NCI-H1930 (cell line): ENCODE results near the gene RAD1.
A peak's percentile ranks its signal among the peaks of the same experiment; 100 is the strongest.
"Not testable (repeated sequence)": the region's sequence is repeated elsewhere in the genome, so short reads cannot be mapped to it uniquely, and the experiment has no call there.

Source experiments
- DNase-seq, 2 experiments: peaks; one replicate each; lab custom pipeline; 2025; lab: John Stamatoyannopoulos, UW

RAD1 gene, protein sequence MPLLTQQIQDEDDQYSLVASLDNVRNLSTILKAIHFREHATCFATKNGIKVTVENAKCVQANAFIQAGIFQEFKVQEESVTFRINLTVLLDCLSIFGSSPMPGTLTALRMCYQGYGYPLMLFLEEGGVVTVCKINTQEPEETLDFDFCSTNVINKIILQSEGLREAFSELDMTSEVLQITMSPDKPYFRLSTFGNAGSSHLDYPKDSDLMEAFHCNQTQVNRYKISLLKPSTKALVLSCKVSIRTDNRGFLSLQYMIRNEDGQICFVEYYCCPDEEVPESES

DNA sequence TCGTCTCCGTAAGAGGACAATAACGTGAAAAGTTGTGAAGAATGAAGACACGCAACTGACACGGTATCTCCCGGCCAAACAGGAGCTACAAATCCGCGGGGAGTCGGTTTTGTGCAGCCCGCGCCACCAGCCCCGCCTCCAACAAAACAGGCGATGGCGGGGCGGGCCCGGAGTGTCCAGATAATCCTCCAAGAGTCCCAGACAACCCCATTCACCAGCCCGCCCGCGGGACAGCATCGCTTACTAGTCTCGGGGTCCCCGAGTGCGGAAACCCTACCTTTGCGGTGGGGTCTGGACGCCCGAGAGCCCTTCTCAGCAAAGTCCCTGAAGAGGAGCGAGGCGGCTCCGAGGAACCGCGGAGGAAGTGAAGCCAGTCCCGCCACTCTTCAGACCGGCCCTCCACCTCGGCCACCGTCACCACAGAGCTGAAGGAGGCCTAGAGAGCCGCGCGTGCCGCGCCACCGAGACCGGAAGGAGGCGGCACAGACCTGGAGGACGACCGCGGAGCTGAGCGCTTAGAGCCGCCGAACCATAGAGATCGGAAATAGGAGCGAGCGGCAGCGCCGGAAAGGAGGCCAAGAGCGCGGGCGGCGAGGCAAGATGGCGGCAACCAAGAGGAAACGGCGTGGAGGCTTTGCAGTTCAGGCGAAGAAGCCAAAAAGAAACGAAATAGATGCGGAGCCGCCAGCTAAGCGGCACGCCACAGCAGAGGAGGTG, at the start of gene RAD1, which contains the start of gene BRIX1:
Gene RAD1, minus strand, starts transcription at position 366 of the 717 bp plus-strand sequence. CDS start 612 bp downstream, outside the sequence.
Gene BRIX1, plus strand, starts transcription at position 573 of the 717 bp plus-strand sequence. Its CDS starts 28 bp downstream, at position 601.
- DNase-seq, result peak; percentile 97 to 98

DNA sequence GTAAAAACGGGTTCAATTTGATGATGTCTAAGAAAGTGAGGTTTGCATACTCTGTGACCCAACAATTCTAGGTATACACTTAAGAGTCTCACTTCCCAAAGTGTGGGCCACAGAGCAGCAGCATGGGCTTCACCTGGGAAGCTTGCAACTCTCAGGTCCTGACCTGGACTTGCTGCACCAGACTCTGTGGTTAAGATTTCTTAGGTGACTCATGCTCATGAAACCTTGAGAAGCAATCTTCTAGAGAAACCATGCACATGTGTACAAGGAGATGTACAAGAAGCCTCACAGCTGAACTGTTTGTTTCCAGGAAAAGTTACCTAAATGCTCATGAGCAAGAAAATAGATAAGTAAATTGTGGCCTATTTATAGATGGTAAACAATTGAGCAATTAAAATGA, 44.0 kb upstream of the RAD1 start:
- no peak for DNase-seq

DNA sequence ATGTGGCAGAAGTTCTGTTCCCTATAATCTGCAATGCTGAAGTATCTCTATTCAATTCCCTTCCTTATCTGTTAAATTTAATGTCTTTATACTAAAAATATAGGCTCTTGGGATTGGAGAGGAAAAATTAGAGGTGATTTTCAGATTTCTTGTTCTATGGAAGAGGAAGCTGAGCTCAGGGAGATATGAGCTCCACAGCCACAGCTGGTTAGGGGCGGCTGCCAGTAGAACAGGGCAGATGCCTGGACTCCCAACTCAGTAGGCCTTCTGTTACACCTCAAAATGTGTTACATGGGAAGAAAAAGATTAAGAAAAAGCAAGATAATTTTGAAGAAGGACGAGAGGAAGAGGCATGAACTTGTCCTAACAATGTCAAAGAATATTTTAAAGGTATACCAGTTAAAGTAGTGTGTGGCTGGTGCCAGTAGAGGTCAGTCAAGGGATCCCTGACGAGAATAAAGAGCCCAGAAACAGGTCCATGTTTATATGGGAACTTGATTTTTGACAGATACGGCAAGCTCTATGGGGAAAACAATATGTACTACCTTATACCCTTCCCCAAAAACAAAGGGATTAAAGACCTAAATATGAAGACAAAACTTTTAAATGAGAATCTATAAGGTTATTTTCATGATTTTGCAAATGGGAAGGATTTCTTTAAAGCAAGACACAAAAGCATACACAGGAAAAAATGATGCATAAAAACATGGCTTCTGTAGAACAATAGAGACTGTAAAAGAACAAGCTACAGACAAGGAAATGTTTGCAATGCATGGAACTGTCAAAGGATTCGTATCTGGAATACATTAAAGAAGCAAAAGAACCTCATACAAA, 42.8 kb upstream of the RAD1 start:
- no peak for DNase-seq

DNA sequence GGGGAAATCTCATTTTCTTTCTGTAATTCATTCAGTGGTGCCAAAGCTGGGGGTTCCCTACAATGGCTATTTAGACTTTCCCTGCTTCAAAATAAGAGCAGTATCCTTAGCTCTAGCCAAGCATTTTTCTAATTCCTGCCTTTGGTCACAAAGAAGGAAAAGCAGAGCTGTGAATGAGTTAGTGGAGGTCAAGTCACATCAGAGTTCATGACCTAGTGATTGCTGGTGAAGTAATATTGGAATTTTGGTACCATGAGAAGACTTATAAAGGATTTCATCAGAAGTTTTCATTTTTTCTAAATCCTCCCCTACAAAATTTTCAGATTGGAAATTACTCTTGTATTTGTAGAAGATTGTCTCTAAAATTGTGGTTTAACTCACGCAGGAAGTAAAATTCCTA, 42.0 kb upstream of the RAD1 start:
- no peak for DNase-seq

DNA sequence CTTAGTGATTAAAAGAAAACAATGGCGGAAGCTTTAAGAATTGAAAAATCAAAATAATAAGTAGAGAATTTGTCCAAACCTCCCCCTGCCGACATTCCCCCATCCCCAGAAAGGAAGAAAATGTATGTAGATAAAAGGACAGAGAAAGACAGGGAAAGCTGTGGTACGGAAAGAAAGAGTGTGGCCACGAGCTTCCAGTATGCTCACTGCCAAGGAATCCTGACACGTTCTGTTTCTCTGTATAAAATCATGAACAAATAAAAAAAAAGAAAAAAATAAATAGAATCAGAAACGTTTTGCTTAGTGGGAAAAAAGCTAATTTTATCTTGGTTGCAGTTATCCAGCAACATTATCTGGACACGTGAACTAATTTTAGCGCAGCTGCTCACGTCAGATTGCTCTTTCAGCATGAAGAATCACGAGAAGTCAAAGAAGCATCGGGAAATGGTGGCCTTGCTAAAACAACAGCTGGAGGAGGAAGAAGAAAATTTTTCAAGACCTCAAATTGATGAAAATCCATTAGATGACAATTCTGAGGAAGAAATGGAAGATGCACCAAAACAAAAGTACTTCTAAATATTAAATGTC, 29.2 kb upstream of the RAD1 start:
- DNase-seq, result no peak

DNA sequence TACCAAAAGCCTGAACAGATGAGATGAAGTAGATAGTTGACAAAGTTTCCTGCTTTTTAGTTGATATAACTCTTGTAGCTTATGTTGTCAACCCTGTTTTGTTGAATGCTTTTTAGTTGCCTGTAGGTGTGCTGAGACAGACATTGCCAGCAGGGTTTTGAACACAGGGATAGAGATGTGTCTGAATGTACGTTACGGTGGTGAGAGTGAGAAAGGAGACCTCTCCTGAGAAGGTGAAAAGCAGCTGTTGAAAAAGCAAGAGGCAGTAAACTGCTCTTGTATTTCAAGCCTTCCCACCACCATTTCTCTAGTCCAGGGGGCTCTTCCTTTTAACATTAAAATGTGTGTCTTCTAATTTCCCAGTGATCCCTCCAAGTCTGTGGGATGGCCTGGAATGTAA, 28.7 kb upstream of the RAD1 start:
- no peak for DNase-seq

DNA sequence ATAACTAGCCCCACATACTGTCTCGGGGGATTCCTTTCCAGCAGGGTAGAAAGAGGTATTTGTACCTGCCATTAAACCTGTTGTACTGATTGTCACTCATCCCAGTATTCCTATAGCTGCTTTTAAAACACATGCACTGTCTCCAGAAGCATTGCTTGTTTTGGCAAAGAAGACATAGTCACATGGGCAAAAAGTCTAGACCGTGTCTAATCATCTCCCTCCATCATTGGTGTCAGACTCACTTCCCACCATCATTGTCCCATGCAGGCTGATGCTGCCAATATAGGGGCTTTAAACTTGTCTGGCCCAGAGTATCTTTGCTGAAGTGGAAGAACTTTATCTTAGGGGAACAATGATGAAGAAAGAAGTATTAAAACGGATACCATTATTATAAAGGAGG, 26.6 kb upstream of the RAD1 start:
- DNase-seq, result no peak

DNA sequence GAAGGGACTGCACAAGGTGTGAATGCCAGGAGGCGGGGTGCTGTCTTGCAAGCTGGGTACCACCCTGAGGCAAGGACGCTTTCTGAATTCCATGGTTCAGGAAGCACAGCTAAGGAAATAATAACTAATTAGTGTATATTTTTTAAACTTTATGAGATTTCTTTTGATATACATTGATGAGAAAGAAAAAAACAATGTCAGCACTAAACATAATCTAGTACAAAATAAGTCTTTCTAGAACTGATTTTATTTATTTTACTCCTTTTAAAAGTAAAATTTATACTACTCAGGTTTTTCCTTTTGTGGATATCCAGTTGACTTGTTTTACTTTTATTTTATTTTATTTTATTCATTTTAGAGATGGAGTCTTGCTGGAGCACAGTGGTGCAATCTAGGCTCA, 17.6 kb upstream of the RAD1 start:
- no peak for DNase-seq

DNA sequence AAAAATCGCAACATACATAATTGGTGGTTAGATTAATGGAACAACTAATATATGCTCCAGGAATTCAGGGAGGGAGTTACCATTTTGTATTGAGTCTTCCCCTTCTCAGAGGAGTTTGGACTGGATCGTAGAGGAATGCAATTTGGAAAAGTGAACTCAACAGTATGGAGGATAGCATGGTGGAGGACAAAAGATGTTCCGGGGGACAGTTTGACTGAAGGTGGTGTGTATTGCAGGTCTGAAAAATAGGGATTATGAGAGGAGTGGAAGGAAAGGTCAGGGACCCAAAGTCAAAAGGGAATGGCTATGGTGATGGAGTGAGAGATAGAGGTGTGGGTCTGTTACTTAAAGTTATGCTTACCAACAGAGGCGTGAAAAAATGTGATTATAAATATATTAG, 15.6 kb upstream of the RAD1 start:
- no peak for DNase-seq

DNA sequence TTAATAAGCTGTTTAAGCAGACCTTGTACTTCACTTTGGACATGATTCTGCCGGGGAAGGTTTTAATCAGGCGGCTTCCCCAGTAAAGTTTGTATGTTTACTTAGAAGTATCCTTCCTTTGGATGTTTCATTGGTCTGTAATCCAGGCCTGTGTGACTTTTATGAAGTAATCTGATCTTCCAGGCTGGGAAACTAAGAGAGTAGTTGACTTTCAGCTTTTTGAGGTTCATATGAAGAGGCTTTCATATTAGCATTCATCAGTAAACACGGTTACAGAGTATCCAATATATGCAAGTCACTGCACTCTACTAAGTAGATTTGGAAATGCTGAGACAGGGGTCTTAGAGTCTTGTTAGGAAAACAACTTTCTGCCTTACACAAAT, 15.1 kb upstream of the RAD1 start:
- no peak for DNase-seq

DNA sequence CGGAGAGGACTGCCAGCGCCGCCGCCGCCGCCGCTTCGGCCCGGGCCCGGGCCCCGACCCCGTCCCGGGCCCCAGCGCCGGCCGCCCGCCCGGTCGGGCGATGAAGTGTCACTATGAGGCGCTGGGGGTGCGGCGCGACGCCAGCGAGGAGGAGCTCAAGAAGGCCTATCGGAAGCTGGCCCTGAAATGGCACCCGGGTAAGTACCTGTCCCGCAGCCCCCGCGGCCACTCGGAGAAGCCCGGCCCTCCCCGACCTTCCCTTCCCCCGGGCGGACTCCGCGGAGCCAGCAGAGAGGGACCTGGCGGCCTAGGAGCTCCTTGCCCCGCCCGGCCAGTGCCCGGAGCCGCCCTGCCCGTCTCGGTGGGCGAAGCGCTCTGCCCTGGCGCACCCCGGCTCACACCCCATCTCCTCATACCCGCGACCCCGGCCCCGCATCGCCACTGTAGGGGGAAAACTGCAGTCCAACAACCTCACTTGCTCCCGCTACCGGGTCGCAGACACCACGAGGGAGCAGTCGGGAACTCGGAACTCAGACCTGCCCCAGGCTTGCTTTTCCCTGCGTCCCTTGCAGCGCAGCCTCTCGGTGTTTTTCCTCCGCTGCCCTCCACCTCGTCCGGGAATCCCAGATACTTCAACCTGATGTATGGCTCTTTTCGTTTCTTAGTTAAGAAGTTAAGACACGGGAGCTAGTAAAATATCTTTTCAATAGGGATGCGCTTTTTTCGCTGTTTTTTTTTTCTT, 14.6 kb upstream of the RAD1 start:
- peak; percentile 81 to 84 for DNase-seq

DNA sequence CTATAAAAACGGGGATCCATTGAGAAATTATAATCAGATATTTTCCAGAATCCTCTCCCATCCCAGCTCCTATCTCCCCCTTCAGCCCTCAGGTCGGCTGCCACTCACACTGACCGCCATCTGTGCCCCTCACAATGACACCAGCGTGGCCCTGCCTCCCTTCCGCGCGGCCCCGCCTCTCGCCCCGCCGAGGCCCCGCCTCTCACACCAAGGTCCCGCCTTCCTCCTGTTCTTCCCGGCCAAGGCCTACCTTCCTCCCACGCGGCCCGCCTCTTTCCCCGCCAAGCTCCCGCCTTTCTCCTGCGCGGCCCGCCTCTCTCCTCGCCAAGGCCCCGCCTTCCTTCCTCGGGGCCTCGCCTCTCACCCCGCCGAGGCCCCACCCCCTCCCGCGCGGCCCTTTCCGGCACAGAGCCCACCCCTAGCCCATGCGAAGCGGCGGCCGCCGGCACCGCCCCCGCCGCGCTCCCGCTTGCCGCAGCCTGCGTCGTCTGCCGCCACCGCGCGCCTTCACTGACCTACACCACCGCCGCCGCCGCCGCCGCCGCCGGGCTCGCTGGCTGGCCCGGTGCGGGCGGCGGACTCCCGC, 13.9 kb upstream of the RAD1 start, which contains the start of gene DNAJC21:
Gene DNAJC21, plus strand, starts transcription at position 426 of the 586 bp plus-strand sequence. CDS start 261 bp downstream, outside the sequence.
- DNase-seq, result peak; percentile 99

DNA sequence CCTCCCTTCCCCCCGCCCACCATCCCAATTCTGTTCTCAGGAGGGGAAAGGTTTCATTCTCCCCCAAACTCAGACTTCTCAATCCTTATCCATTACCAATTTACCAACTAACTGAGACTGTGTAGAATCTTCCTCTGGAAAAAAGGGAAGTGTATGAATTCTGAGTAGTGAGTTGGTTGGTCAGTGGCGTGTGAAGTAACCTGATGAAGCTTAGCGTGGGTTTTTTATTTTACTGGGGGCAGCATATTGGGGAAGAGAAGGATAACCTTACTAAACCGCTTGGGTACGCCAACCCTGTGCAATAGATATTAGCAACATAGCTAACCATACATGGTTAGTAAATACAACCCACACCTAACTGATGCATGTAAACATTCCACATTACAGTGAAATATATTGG, 13.0 kb upstream of the RAD1 start:
- no peak for DNase-seq

DNA sequence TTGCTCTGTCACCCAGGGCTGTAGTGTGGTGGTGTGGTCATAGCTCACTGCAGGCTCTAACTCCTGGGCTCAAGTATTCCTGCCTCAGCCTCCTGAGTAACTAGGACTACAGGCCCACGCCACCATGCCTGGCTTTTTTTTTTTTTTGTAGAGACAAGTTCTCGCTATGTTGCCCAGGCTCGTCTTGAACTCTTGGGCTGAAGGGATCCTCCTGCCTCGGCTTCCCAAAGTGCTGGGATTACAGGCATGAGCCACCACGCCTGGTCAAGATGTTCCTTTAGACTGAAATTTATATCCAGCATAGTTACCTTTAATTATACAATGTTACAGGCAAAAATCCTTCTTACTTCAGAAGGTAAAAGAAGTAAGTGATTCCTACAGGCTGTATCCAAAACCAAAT, 12.5 kb upstream of the RAD1 start:
- no peak for DNase-seq

DNA sequence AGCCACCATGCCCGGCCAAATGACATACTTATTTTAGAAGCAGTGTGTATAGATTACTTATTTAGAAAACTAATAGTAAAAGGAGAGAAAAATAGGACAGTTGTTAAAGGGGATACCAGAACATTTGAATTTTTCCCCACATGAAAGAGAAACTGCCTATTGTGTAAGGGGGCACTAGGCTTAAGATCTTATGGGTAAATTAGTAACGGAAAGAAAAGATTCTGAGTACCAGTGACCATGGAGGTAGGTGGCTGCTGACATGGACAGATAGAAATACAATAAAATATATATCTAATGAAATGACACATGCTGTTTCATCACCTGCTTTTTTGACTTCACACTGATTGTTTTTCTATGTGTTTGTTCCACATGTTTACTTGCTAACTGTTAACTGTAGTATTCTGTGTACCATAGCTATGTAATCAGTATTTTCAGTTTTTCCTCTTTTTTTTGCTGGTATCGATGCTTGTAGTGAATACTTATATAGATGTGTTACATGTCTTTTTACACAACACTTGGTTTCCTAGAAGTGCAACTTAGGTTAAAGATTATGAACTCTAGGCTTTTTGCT, 11.1 kb upstream of the RAD1 start:
- no peak for DNase-seq

DNA sequence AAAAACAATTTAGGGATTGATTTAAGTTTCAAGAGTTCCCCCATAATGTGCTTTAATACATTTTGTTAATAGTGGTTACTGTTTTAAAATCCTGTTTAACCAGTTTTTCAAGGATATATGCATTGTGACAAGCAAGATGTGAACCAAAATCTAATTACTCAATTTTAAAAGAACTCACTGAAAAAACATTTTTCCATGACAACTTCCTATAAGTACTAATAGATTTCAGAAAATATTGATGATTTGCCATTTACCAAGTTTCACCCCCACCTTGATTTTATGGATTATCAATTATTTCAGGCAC, 9.1 kb upstream of the RAD1 start:
- DNase-seq, result no peak

DNA sequence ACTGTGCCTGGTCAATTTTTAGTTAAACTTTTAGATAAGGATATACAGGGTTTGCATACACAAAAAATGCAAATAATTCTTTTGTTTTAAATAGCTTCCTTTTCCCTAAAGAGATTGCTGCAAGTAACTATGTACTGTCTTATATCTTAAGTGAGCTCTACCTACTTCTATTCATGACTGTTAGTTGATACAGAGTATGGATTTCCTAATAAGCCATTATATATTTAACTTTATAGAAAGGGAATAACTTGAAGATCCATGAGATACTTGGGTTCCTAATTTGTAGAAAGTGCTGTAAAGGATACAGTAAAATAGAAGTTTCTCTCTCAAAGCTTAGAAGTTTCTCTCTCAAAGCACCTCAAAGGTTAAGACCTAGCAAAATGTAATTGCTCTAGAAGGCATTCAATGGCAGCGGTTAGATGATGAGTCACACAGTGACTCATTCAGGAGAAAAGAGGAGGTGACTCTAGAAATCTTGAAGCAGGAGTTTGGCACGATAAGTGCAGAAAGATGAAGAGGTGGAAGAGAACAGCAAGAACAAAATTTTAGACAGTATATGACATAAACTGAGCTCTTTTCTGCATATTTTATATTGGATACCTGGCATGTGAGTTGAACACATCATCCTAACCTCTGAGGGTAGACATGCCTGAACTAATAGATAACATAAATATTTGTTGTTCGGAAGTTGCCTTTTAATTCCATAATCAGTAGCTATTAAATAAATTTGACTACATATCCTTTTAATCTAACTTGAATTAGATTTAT, 8.6 kb upstream of the RAD1 start:
- no peak for DNase-seq

DNA sequence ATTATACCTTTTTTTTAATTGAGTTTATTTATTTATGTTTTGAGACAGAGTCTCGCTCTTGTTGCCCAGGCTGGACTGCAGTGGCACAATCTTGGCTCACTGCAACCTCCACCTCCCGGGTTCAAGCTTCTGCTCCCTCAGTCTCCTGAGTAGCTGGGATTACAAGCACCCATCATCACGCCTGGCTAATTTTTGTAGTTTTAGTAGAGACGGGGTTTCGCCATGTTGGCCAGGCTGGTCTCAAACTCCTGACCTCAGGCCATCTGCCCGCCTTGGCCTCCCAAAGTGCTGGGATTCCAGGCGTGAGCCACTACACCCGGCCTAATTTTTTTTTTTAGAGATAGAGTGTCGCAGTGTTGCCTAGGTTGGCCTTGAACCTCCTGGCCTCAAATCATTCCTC, 8.0 kb upstream of the RAD1 start:
- not testable (repeated sequence) for DNase-seq

DNA sequence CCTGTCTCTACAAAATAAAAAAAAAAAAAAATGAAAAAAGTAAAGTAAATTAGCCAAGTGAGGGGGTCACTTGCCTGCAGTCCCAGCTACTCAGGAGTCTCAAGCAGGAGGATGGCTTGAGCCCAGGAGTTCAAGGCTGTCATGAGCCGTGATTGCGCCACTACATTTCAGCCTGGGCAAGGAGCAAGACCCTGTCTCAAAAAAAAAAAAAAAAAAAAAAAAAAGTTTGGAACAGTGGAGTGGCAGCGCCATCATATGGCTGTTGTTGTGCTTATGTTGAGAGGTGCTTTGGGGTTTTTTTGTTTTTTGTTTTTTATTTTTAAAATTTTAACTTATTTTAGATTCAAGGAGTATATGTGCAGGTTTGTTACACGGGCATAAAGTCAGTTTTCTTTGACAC, 3.8 kb upstream of the RAD1 start:
- no peak for DNase-seq

DNA sequence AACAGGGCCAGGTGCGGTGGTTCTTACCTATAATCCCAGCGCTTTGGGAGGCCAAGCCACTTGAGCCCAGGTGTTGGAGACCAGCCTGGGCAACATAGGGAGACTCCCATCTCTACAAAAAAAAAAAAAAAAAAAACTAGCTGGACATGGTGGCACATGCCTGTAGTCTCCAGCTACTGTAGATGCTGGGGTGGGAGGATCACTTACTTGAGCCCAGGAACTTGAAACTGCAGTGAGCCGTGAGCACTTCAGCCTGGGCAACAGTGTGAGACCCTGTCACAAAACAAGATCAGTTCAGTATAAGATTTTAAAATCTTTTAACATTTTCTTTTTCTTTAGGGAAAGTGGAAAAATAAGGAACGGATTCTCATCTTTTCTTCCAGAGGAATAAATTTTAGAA, 2.7 kb upstream of the RAD1 start:
- DNase-seq, result no peak
